ENCODE results near the gene GFPT2.

DNA sequence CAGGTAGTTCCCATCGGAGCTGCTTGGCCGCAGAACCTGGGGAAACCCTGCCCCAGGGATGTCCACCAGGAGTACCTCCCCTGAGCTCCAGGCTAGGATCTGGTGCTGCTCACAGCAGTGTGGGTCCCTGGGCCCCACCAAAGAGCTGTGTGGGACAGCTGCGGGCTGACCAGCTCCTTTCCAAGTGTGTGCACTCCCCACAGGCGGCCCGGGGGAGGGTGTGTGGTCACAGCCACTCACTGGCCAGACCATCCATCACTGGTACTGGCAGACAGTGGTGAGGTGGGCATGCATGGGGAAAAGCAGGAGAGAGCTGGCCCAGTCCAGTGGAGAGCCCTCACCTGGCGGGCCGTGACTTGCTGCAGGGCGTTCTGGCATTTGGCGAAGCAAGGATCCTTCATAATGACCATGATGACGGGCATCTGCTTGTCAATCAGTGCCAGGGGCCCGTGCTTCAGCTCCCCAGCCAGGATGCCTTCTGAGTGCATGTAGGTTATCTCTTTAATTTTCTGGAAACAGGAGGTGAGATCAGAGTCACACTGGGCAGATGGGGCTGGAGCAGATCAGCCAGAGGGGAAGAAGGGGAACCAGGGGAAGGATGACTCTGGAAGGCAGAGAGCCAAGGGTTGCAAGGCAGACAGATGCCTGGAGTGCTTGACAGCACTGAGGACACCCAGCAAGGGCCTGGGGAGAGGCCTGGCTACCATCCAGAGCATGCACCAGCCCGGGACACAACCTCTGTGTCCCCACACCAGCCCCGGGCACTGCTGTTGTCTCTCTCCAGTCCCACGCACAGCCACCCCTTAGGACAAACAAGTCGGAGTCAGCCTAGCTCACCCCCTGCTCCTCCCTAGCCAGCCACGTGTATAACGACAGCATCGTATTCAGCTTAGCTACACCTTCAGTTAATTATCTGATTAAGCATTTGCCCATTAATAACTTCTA lies 48.4 kb downstream of the GFPT2 start:
- TF ChIP-seq, protein P1, sequence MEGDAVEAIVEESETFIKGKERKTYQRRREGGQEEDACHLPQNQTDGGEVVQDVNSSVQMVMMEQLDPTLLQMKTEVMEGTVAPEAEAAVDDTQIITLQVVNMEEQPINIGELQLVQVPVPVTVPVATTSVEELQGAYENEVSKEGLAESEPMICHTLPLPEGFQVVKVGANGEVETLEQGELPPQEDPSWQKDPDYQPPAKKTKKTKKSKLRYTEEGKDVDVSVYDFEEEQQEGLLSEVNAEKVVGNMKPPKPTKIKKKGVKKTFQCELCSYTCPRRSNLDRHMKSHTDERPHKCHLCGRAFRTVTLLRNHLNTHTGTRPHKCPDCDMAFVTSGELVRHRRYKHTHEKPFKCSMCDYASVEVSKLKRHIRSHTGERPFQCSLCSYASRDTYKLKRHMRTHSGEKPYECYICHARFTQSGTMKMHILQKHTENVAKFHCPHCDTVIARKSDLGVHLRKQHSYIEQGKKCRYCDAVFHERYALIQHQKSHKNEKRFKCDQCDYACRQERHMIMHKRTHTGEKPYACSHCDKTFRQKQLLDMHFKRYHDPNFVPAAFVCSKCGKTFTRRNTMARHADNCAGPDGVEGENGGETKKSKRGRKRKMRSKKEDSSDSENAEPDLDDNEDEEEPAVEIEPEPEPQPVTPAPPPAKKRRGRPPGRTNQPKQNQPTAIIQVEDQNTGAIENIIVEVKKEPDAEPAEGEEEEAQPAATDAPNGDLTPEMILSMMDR (conservative IDR thresholded peaks at IDR 0.05 in 1 of 2, IDR thresholded peaks at IDR 0.05 in 1 of 2; ENCODE audit: extremely low read depth in 1 of 2, insufficient read depth in 1 of 2, low read depth in 1 of 2, low read length in 2 of 2), result no peak
- no peak for TF ChIP-seq EZH2 (IDR thresholded peaks at IDR 0.05; ENCODE audit: borderline replicate concordance, low read length)
